ENCODE data around the gene ABCB4.

ABCB4 gene

DNA sequence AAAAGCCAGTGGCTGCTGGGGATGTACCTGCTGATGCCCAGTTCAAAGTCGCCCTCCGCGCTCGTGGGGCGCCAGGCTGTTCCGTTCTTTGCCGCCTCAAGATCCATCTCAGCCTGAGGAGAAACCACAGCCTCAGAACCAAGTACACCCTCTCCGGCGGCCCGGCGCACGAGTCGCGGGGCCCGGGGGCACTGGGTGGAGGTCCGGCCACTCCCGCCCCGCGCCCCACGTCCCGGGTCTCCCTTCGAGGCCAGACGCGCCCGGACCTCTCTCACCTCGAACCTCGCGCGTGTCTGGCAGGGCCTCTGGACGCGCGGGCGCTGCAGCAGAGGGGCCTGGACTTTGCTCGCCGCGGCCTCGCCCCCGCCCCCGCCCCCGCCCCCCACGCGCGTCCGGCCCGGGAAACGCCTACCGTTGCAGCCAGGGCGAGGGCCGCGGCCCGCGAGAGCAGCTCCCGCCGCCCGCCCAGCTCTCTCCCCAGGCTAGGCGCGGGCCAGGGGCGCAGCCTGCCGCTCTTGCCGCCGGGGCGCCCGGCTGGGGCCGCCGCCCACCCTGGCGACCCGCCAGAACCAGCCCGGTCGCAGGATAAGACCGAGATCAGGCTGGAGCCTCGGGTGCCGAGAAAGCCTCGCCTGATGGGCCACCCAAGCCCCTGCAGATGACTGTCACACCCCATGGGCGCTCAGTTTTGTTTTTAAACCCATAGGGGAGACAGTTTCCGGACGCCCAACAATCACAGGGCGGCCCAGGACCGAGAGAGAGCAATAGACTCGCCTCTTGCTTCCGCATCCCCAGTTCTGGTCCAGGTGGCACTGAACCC is at the start of gene ABCB4:
Gene ABCB4, minus strand, starts transcription at position 322 of the 820 bp plus-strand sequence. Its CDS starts 215 bp downstream, at position 107.
- no peak for DNase-seq

GRCh38 chr7:87518735-87519134 is 43.3 kb upstream of the ABCB4 start:
- DNase-seq = no peak

DNA sequence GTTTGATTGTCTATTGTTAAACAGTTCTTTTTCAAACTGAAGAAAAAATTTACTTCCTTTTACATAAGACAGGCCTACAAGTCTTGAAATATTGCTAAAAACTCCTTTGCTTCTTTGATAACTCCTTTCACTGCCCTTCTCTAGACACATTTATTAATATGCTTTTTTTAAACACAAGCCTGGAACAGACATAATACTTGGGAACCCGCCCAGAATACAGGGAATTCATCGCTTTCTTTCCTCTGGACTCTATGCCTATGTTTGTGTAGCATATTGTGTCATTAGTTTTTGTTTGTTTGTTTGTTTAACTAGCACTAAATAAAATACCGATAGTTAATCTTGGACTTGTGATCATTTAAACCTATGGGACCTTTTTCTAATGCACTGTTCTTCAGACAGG is 42.4 kb upstream of the ABCB4 start:
- no peak for DNase-seq

DNA sequence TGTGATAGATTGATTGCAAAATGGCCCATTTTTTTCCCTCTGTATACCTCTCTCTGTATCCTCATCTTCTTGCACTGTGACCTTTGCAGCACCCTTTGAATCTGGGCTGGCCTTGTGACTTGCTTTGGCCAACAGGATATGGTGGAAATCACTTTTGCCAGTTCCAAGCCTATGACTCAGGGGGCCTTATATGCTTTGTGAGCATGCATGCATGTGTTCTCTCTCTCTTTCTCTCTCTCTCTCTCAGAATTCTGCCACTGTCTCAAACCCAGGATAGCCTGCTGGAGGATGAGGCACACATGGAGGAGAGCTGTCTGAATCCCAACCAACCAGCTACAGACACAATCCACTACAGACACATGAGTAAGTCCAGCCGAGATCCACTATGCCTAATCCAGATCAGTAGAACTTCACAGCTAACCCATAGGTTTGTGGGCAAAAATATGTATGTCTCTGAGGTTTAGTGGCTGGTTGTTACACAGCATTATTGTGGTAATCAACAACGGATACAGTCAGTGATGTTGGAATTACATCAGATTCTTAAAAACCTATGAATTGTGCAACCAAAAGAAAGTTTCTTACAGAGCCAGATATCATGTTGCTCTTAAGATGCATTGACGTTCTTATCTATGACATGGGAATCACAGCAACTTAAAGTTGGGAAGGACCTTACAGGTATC is 41.8 kb upstream of the ABCB4 start:
- peak; percentile 59 for DNase-seq

GRCh38 chr7:87513735-87514335 is 38.4 kb upstream of the ABCB4 start:
- DNase-seq = no peak

- DNase-seq = no peak
Observed at GRCh38 chr7:87512906-87513305, 37.4 kb upstream of the ABCB4 start.

DNA sequence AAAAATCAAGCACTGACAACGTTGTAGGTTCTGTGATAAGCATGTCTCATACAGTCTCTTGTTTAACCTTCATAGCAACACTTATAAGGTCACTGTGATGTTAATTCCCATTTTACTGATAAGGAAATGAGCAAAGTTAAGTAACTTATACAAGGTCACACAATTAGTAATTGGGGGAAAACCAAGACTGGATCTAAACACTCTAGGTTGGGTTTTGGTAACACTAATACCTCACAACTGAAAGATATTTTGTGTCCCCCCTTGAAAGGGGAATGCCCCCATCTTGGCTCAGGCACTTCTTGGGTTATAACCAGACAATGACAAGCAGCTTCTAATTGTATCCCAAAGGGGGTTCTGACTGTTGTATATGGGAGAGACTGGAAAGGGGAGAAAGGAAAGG is 36.0 kb upstream of the ABCB4 start:
- no peak for DNase-seq

DNA sequence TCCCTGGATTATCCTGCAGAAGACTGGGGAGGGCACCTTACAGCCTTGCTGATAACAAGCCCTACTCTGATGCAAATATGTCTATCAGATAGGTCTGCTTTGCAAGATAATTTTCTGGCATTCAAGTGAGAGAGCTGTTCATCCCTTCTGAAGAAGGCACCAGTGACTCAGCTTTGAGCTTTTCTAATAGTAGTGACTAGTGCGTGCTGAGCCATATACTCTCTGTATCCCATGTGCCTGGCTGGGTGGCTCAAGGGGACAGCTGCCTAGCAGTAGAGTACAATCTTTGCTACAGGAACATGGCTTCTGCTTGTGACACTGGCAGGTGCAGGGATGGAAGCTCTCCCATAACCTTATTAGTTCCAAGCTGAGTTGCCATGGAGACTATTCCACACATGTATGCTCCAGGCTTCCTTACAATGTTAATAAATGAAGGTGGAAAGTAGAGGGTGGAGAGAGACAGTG is 35.0 kb upstream of the ABCB4 start:
- no peak for DNase-seq

- no peak for DNase-seq
Observed at GRCh38 chr7:87507446-87507845, 32.0 kb upstream of the ABCB4 start.

GRCh38 chr7:87506246-87507180 is 31.0 kb upstream of the ABCB4 start:
- peak; percentile 20 for DNase-seq

- no peak for DNase-seq
Observed at GRCh38 chr7:87505557-87506245, 30.2 kb upstream of the ABCB4 start.

- DNase-seq = no peak
Observed at GRCh38 chr7:87505122-87505521, 29.6 kb upstream of the ABCB4 start.

DNA sequence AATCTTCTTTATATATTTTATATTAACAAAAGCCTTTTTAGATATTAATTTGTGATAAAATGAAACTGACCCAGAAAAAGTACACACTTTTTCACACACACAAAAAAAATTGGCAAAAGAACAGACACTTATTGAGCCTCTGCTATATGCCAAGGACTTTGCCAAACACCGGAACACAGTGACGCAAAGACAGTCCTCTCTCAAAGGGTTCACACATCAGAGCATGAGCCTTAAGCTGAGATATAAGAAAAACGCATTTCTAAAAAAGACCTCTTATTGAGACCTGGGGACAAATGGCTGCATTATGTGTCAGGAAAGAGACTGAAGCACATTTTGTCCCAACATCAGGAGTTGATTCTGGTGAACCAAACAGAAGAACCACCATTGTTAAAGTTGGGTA is 24.0 kb upstream of the ABCB4 start:
- DNase-seq = no peak

- no peak for DNase-seq
Observed at GRCh38 chr7:87498893-87499292, 23.4 kb upstream of the ABCB4 start.

DNA sequence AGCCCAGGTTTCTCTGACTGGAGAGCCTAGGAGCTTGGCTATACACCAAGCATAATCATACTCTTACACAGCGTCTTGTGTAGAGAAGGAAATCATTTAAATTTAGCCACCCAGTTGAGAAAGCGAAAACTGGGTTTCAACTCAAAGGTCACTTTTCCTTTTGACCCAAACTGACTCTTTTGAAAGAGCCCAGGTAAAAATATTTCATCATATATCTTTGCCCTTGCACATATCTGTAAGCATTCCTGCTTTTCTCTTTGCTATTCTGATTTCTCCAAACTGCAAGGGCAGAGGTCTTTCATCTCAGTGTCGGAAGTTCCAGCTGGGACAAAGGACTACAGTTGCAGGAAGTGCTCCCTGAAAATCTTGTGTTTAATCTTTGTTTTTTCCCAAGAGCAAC is 22.0 kb upstream of the ABCB4 start:
- no peak for DNase-seq

DNA sequence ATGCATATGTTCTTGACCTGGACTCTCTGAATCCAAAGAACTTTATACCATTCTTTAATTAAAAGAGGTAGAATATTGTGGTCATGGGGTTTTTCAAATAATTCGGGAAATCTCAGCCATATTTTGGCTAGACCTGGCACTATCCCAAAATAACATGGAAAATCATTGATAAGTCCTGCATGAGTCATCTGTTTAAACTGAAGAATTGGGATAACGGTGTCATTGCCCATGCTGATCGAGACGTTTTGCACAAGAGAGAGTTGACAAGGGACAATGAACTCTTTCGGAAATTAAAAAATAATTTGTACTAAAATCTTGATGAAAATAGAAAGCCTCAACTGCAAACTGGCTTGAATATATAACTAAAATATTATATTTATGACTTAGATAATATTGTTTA is 19.9 kb upstream of the ABCB4 start:
- DNase-seq = no peak

DNA sequence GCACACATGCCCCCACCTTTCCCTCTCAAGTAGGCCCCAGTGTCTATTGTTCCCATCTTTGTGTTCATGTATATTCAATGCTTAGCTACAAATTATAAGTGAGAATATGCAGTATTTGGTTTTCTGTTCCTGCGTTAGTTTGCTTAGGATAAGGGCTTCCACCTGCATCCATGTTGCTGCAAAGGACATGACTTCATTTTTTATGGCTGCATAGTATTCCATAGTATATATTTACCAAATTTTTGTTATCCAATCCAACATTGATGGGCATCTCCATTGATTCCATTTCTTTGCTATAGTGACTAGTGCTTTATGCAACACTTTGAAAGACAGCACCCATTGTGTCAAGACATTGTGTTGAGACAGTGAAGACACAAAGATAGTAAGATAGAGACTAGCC is 19.0 kb upstream of the ABCB4 start:
- no peak for DNase-seq

GRCh38 chr7:87483131-87483530 is 7.7 kb upstream of the ABCB4 start:
- DNase-seq = no peak

GRCh38 chr7:87482115-87482514 is 6.6 kb upstream of the ABCB4 start:
- DNase-seq = no peak

DNA sequence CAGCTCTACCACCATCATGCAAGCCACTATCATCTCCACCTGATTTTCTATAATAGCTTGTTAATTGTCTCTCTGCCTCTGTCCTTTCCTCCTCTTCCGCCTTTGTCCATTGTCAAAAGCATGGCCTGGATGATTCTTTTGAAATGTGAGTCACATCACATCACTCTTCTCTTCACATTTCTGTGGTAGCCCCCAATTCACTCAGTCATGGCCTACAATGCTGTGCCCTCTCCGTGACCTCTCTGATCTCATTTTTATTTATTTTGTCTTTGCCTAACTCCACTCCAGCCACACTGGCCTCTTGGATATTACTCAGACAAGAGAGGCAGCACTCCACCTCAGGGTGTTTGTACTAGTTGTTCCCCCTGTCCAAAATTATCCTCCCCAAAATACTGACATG is 4.9 kb upstream of the ABCB4 start:
- DNase-seq = no peak

- DNase-seq = no peak
Observed at GRCh38 chr7:87479951-87480350, 4.5 kb upstream of the ABCB4 start.

- DNase-seq = no peak
Observed at GRCh38 chr7:87476179-87476557, 688 bp upstream of the ABCB4 start.

All from HCEC 1CT (cell line).